Astrocyte of the hippocampus (primary cell): ENCODE measurements around the gene SGSM2.

Experiments
- DNase-seq: peaks from one replicate; pipeline ENCODE4 v3.0.0; 2011; ENCODE audit warnings: low read depth, low spot score

The SGSM2 gene

DNA sequence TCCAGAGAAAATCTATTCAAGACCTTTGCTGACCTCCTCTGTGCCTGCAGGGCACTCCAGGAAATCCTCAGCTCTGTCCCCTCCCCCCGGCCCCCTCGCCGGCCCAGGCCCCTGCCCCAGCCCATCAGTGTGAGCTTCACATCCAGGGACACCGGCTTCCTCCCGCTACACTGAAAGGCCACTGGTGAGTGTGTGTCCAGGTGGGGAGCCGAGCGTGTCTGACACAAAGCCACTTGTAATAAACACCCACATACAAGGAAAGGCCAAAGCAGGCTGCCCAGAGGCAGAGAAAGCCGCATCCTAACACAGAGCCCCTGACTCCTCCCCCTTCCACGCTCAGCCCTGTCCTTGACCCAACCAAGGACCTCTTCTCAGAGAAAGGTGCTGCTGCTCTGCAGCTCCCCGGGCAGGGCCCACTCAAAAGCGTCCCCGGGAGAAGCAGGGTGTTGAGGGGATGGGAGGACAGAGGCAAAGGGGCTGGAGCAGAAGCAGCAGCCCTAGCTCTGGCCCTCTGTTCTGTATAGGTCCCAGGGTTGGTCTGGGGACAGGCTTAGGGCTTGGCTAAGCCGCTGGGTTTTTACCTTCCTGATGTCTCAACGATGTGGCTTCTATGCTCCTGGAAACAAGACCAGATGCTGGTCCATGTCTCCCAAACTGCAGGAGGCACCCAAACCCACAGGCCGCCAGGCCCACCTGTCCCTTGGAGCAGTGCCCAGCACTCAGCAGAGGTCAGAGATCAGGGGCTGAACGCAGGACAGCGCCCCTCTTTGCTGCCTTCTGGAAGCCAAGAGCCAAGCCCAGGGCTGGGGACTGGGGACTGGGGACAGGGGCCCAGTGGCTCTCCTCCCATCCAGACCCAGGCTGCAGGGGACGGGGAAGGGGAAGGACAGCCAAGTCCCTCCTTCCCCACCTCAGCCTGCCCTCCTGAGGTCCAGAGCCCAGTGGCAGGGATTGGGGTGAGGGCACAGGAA is 48.2 kb downstream of the SGSM2 start:
- no peak for DNase-seq

DNA sequence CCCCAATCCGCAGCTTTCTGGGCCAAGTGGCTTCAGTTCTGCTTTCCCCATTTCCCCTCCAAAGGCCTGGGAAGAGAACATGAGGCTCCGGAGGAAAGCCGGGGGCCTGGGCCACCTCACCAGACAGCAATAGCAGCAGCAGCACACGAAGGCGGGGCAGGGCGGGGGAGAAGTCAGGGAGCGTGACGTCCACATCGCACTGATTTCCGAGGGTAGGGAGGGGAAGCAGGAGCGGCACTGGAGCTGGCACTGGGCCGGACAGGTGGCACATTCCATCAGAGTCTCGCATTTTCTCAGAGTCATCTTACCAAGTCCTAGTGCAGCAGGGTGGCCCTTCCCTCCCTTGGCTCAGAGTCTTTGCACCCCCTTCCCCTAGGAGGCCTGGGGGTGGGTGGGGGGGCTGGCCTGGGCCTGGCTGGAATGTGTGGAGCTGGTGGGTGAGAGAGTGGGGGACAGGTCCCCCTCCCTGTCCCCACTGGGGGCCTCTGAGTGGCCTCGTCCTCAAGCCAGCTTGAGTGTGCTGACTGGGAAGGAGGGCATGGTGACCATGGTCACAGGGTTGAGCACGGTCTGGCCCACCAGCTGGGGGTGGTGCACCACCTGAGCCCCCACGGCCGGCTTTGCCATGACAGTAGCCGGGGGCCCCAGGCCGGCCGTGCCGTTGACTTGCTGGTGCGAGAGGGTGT is 49.2 kb downstream of the SGSM2 start:
- no peak for DNase-seq

DNA sequence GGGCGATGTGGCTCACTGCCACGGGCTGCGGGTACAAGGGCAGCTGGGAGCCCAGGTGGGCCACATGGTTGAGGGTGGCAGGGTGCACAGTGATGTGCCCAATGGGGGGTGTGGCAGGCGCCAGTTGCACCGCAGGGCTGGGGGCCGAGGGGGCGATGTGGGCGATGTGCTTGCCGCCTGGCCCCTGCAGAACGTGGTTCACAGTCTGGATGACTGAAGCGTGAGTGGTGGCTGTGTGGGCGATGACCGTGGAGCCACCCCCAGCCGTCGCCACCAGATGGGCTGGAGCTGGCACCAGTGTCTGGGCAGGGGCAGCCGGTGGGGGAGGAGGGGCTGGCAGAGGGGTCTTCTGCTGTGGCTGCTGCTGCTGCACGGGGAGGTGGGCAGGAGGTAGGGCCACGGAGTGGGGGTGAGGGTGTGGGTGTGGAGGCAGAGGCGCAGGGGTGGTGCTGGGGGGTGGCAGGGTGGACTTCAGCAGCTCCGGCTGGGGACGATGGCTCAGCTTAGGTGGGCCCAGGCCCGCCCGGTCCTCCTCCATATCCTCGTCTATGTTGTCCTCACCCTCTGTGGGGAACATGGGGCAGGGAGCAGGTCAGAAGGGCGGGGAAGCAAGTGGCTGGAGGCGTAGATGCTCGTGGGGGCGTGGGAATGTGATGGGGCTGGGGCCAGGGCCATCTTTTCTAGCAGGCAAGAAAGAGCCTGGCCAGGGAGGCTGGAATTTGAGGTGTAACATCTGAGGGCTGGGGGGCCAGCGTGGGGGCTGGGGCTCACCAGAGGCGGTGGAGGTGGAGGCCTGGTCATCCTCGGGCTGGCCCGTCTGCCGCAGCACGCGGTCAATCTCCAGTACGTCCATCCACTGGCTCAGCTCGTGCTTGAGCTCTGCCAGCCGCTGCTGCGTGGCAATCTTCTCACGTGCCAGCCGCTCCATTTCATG is 50.1 kb downstream of the SGSM2 start:
- no peak for DNase-seq

DNA sequence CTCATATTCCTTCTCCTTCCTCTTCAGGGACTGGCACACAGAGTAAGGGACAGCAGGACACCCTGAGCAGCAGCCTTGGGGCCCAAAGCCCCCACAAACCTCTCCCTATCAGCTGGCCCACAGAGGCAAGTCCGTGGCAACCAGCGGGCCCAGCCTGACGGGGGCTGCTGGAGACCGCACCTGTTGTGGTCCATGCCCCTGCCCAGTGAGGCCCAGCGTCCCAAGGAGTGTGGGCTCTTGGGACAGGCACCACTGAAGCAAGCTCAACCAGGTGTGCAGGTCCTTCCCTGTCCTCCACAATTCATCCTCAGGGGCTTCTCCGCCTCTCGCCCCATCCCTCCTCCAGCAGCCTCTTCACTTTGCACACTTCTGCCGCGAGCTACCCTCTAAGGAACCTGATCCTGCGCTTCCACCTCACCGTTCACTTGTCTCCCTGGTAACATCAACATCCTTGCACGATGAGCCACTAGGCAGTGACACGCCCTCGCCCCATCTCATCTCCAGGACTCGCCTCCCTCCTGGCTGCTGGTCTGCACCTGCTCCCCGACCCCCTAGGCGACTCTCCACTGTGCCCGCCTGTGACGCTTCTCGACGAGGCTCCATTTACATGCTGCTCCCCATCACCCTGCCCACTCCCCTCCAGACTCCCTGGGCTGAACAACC is 50.9 kb downstream of the SGSM2 start:
- no peak for DNase-seq

DNA sequence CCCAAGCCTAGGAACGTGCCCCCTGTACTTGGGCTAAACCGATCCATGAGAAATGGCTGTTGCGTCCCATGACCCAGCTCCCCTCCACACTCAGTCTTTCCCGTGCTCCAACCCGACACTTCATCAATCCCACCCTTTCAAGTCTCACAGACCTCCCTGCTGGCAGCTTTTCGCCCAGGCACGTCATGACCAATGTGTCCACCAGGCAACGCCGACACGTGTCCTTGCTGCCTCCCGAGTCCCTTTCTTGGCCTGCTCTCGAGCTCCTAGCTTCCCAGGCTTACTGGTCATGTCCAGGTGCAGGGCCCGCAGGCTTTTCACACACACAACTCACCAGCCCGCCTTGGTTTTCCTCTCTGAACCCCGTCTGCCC is 51.4 kb downstream of the SGSM2 start:
- DNase-seq: no peak

DNA sequence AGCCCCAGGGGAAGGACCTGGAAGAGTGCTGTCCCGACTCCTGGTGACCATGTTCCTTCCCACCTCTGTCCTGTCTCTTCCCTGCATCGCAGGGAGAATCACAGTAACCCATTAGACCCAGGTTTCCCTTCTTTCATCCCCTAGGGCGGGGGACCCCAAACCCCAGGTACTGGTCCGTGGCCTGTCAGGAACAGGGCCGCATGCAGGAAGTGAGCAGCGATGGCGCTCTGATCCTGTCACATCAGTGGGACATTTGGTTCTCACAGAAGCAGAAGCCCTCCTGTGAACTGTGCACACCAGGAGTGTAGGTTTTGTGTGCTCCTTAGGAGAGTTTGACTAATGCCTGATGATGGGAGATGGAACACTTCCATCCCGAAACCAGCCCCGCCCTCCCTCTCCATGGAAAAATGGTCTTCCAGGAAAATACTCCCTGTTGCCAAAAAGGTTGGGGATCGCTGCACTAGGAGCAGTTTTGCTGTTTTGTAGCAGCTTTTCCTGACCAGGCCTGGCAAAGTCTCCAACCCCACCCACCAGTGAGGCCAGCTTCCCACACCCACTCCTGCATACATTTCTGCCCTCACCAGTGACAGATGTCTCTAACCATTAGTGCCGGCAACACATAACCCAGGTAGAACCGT is 53.0 kb downstream of the SGSM2 start:
- no peak for DNase-seq

DNA sequence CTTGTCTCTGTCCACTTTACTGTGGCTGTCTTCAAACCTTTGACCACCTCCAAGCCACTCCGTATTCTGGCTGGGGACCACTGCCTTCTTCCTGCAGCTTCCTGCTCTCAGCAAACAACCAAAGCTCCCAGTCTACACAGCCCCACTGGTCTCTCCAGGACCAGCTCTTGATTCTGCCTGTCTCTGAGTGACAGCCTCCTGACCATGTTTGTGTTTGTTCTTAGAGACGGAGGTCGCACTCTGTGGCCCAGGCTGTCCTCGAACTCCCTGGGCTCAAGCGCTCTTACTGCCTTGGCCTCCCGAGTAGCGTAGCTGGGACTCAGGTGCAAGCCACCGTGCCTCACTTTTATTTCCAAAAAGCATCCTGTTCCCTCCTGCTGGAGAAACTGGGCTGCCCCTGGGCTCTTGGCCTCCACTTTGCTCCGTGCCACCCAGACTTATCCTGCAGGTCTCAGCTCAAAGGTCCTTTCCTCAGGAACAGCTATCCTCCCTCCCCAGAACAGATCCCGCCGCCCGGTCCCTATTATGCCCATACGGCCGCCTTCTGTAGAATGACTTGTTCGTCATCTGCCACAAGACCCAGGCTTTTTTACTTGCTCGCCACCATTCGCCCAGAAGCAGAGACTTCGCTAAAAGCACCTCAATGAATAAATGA is 54.4 kb downstream of the SGSM2 start:
- DNase-seq: no peak

DNA sequence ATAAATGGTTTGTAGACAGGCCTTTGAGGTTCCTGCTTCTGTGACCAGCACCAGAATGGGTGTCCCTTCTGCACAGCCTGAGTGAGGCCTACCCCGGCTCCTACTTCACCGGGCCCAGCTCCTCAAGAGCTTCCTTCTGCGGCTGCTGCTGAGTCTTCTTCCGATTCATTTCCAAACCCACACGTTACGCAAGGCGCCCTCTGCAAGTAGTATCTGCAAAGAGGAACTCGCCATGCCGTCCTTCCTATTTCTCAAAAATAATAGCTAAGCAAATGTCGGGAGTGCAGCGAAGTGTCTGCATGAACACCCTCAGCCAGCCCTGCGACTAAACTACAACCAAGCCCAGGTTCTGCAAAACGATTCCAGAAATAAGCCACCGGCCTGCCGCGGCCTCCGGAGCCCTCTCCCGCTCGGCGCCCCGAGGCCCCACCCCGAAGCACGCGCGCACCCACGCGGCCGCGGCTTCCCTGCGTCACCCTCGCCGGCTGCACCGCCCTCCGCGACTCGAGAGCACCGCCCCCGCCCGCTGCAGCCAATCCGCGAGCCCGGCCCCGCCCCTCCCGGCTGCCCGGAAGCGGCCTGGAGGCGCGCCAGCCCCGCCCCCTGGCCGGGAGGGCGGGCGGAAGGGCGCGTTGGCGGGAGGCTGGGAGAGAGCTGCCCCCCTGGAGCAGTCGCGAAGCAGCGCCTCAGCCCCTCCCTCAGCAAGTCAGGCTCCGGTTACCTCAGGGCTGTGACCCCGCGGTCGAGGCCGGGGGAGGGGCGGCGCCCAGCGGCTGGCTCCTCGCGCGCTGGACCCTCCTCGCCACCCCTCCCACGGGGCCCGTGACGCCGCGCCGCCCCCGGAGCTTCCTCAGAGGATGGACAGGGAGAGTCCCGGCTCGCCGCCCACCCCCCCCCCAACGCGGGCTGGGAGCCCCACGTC is 55.2 kb downstream of the SGSM2 start:
- DNase-seq: peak; percentile 98

DNA sequence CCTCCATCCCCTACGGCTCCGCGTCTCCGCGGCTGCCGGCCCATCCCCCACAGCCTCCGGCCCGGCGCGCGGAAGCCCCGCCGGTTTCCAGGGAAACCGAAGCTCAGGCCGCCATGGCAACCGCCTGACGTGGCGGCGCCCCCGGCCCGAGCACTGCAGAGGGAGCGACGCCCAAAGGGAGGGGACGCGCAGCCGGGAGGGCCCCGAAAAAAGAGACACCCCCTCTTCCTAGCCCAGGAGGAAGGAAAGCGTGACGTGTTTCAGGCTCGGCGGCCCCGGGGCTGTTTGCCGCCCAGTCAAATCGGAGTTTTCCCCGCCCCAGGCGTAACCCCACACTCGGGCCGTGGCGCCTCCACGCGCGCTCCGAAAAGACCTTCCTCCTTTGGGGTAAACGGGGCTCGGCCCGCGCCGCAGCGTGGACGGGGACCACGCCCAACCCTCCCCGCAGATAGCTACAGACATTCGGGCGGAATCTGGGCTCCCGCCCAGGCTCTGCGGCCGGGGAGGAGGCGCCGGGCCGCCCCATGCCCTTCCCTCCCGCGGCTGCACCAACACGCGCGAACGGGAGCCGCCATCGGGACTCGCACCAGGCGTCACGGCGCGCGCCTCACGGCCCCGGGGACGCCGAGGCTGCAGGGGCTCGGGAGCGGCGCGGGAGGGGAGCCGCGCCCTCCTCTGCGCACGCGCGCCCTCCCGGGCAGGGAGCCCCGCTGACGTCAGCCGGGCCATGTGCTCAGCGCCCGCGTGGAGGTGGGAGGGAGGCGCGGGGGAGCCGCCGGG is 56.1 kb downstream of the SGSM2 start:
- peak; percentile 96 for DNase-seq

DNA sequence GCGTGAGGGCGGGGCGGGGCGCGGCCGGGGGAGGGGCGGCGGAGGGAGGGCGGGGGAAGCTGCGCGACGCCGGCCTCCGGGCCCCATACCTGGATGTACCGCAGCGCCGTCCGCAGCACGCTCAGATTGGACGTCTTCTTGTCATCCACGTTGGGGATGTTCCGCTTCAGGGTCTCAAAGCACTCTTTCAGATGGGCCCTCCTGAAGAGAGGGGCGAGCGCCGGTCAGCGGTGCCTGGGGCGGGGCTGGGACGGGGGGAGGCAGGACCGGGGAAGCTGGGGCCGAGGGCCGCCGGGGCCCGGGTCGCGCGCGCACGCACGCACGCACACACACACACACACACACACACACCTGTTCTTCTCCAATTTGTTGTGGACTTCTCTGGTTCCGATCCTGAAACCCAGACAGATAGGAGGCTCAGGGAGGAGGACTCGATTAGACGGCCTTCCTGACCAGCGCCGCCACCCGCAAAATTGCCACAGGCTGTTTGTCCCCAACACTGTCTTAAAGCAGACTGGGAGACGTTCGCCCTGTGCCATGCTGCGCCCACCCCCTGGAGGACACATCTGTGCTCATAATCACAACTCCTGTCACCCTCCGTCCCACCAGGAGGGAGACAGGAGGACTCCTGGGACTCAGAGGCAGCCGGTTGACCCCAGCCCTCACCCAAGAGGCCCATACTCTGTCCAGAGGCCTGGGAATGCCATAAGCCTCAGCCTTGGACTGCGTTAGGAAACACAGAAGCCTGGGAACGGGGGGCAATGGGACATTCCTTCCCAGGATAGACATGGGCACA is 56.9 kb downstream of the SGSM2 start:
- no peak for DNase-seq

DNA sequence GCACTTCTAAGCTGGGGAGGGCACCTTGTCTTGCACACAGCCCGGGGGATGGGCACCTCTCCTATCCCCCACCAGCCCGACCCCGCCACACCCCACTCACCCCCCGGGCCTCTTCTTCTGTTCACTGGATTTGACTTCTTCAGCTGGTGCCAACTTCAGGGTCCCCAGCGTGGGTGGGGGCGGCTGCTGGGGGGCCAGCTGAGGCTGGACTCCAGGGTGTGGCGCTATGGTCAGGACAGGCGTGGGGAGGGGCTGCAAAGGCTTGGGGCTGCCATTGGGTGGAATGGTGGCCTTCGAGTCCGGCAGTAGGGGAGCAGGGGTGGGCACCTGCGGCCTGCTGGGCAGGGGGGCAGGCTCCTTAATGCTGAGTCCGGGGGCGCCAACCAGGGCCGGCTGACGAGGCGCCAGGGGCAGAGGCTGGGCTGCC is 57.5 kb downstream of the SGSM2 start:
- no peak for DNase-seq

DNA sequence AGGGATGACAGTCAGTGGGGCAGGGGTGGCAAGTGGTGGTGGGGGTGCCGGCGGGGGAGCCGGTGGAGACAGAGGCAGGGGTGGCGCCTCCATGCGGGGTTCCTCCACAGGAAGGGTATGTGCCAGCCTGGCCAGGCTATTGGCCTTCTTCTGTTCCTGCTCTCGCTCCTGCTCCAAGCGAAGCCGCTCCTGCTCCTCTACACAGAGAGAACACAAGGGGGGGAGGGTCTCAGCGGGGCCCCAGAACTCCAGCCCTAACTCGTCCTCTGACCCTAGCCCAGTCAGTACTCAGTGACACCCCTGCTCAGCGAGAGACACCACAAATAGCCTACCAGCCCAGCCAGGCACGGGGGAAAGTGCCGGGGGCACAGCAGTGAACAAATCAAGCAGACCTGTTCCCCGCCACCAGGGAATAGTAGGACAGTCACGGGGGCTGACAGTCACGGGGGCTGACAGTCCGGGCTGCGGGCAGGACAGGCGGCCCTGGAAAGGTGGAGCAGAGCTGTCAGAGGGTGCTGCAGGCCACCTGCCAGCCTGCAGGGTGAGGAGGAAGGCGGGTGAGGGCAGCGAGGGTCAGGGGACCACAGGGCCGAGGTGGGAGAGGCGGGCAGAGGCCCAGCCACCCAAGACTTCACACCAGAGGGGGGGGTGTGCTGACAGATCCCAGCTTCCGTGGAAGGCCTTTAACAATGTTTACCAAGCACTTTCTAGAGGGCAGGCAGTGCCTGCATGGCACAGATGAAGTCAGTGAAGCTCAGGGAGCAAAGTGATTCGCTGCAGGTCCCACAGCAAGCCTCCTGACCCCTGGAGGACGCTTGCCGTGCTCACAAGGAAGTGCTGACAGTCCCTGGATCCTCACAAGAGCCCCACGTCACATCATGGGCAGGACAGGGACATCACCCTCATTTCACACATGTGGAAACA is 58.2 kb downstream of the SGSM2 start:
- peak; percentile 38 for DNase-seq

DNA sequence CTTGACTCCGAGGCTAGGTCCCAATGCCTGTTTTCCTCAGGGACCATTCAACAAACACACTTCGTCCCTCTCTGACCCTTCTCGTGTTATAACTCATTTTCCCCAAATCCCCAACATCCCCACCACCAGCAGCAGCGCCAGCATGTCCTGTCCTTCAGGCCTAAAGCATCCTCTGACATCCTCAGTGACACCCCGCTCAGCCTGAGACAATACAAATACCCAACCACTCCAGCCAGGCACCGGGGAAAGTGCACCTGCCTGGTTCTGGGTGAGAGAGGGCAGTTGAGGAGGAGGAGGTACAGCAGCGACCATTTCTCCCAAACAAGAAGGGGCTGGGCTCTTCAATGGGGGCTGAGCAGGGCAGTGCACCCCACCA is 58.9 kb downstream of the SGSM2 start:
- DNase-seq: no peak

DNA sequence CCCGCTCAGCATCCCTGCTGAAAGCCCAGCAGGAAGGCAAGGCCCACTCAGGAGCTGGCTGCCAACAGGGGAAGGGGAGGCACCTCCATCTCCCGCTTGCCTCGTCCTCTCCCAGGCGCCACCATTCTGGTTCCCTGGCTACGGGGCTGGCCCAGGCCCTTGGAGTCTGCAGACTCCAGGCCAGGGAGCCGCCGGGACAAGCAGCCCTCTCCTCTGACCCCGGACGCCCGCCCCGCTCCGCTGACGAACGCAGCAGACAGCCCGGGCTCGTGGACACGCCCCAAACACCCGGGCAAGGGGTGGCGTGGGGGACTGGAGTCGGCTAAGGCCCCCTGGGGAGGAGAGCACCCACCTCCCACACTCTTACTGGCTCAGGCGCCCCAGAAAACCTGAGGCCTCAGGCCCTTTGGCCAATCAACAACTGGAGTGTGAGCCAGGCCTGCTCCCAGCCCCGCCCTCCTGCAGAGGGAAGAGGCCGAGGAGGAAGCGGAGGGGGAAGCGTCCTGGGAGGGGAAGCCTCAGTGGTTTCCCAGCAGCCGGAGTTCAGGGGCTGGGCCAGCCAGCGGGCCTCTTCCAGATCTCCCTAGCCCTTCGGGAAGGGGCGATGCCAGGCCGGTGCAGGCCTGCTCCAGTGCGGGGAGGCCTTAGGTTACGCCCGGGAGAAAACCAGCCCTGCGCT is 59.4 kb downstream of the SGSM2 start:
- DNase-seq: peak; percentile 96

DNA sequence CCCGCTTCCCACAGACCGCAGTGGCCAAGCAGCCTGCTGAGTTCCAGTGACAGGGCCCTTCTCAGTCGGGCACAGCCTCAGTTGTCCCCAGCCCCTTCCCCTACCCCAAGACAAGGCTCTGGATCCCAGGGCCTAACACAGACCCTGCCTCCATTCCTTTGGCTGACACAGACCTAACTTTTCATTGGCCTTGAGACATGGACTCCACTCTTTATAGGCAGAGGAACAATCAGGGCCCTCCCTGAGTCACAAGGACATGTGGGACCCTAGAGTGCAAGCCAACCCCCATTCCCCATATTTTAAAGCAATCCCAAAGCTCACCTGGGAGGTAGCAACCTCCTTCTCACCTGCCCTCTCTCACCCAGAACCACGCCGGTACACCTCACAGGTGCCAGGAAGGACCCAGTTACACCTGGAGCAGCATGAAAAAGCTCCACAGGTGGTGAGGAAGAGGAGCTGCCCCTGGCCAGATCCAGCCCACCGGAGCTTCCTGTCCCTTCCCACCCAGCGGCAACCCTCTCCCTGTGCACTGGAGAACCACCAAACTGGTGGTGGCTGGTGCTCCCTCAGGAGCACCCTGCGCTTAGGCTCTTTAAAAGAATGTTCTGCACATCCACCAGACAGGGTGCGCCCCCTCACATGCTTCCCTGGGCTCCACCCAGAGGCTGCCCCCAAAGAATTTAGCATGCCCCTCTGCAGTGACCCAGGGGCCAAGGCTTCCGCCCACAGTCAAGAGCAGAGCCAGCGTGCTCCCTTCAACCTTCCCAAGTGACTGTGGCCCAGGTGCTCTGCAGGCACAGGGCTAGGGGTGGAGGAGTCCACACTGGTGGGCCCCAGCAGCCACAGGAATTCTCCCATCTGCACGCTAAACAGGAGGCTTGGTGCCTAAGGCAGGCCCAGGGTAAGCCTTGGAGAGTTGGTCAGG is 60.2 kb downstream of the SGSM2 start:
- no peak for DNase-seq
